Activated CD4-positive, alpha-beta T cell treated with anti-CD3 and anti-CD28 coated beads, Interleukin-2, amount 10 ng/mL, durations not matched to agents 24 days and 14 days (primary cell): Measurements from ENCODE around the gene PPDPF. TPM values are rescaled to one million over a fixed set of nuclear protein-coding genes. Genes with fewer than 3 reads are reported as not detected.
A peak's percentile ranks its signal among the peaks of the same experiment; 100 is the strongest.

ENCODE experiments used
- DNase-seq: peaks from one replicate; pipeline ENCODE4 v3.0.0; 2022
- H3K27ac Mint-ChIP-seq: one replicate; pipeline ENCODE4 v1.8.0; 2022; ENCODE audit warnings: mild to moderate bottlenecking, mixed read lengths
- H3K27me3 Mint-ChIP-seq: one replicate; pipeline ENCODE4 v1.8.0; 2022; ENCODE audit warnings: mixed read lengths
- H3K36me3 Mint-ChIP-seq: one replicate; pipeline ENCODE4 v1.8.0; 2022; ENCODE audit warnings: low read depth, mild to moderate bottlenecking, mixed read lengths
- H3K4me1 Mint-ChIP-seq: one replicate; pipeline ENCODE4 v1.8.0; 2021; ENCODE audit warnings: mixed read lengths
- H3K4me3 Mint-ChIP-seq: one replicate; pipeline ENCODE4 v1.8.0; 2022; ENCODE audit warnings: mild to moderate bottlenecking, moderate library complexity, mixed read lengths
- H3K9me3 Mint-ChIP-seq: one replicate; pipeline ENCODE4 v1.8.0; 2021; ENCODE audit warnings: mixed read lengths
- intact Hi-C: fragments of 100-400 bp; cut with micrococcal nuclease; formaldehyde crosslinking; loops from one replicate; pipeline ENCODE4 v1.15.1; 2023
- total RNA-seq: library from RNA; stranded (reverse); gene quantifications from 2 replicates; pipeline ENCODE4 v1.2.3, GENCODE V29; 2022

The PPDPF gene
- total RNA-seq, 1 donor from 2014 or later, result 130 TPM

- H3K36me3 Mint-ChIP-seq, result peaks cover 2% of the 10 kb centered on the region
- H3K27me3 Mint-ChIP-seq, result no peaks in the 10 kb centered on the region
- intact Hi-C loops, result no loop called here
- no peak overlapping the region for H3K27ac Mint-ChIP-seq
- peaks cover 5% of the 10 kb centered on the region for H3K4me1 Mint-ChIP-seq
- no peak overlapping the region for H3K4me3 Mint-ChIP-seq
- H3K9me3 Mint-ChIP-seq, result no peaks in the 10 kb centered on the region
- no peak for DNase-seq
Observed at GRCh38 chr20:63529180-63529860, 8.8 kb downstream of the PPDPF start.

GRCh38 chr20:63529861-63530787, 9.6 kb downstream of the PPDPF start:
- Mint-ChIP-seq H3K27me3 (no peaks in the 10 kb centered on the region), H3K9me3 (no peaks in the 10 kb centered on the region), H3K4me3 (no peak overlapping the region), H3K4me1 (peaks cover 5% of the 10 kb centered on the region), H3K36me3 (no peaks in the 10 kb centered on the region), H3K27ac (no peak overlapping the region)
- DNase-seq, result no peak
- intact Hi-C loops, result no loop called here

GRCh38 chr20:63530788-63531160, 10.2 kb downstream of the PPDPF start:
- no peaks in the 10 kb centered on the region for H3K9me3 Mint-ChIP-seq
- H3K4me1 Mint-ChIP-seq, result peaks cover 5% of the 10 kb centered on the region
- H3K27me3 Mint-ChIP-seq, result no peaks in the 10 kb centered on the region
- no peak overlapping the region for H3K27ac Mint-ChIP-seq
- H3K4me3 Mint-ChIP-seq, result no peak overlapping the region
- no peak for DNase-seq
- no peaks in the 10 kb centered on the region for H3K36me3 Mint-ChIP-seq
- intact Hi-C loops, result no loop called here

DNA sequence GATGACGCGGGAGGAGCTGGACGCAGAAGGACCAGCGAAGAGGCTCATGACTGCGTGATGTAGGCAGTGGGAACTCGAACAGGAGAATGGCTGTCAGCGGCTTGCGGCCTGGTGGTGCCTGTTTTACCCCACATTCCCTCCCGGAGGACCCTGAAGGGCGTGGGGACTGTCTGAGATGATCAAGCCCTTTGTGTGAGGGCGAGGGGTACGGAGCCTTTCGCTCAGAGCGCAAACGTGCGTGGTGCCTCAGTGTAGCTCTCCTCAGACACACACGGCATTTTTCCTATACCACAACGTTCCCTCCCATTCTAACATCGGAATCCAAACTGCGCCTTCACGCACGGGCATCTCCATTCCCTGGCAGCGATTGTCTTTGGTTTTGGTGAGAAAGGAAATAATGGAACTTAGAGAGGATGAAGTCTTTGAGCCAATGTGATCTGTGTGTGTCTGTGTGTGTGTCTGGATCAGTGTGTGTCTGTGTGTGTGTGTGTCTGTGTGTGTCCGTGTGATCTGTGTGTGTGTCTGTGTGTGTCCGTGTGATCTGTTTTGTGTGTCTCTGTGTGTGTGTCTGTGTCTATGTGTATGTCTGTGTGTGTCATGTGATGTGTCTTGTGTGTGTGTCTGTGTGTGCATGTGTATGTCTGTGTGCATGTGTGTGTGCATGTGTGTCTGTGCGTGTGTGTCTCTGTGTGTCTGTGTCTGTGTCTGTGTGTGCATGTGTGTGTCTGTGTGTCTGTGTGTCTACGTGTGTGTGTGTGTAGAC, 11.3 kb downstream of the PPDPF start:
- Mint-ChIP-seq H3K4me1 (peaks cover 7% of the 10 kb centered on the region), H3K27me3 (no peaks in the 10 kb centered on the region), H3K4me3 (no peak overlapping the region), H3K27ac (no peak overlapping the region), H3K9me3 (no peaks in the 10 kb centered on the region), H3K36me3 (no peaks in the 10 kb centered on the region)
- intact Hi-C loops, result no loop called here
- no peak for DNase-seq

- no peak overlapping the region for H3K4me3 Mint-ChIP-seq
Observed at GRCh38 chr20:63532449-63532971, 11.9 kb downstream of the PPDPF start.

GRCh38 chr20:63533388-63533787, 12.8 kb downstream of the PPDPF start:
- Mint-ChIP-seq H3K9me3 (no peaks in the 10 kb centered on the region), H3K36me3 (no peaks in the 10 kb centered on the region), H3K4me1 (peaks cover 14% of the 10 kb centered on the region), H3K27ac (no peak overlapping the region), H3K4me3 (no peak overlapping the region), H3K27me3 (no peaks in the 10 kb centered on the region)
- intact Hi-C loops, result no loop called here
- no peak for DNase-seq

More at GRCh38 chr20:63532449-63532971, 11.9 kb downstream of the PPDPF start:
- Mint-ChIP-seq H3K36me3 (no peaks in the 10 kb centered on the region), H3K27me3 (no peaks in the 10 kb centered on the region), H3K9me3 (no peaks in the 10 kb centered on the region), H3K27ac (no peak overlapping the region), H3K4me1 (peaks cover 10% of the 10 kb centered on the region)
- no peak for DNase-seq
- intact Hi-C loops, result no loop called here

DNA sequence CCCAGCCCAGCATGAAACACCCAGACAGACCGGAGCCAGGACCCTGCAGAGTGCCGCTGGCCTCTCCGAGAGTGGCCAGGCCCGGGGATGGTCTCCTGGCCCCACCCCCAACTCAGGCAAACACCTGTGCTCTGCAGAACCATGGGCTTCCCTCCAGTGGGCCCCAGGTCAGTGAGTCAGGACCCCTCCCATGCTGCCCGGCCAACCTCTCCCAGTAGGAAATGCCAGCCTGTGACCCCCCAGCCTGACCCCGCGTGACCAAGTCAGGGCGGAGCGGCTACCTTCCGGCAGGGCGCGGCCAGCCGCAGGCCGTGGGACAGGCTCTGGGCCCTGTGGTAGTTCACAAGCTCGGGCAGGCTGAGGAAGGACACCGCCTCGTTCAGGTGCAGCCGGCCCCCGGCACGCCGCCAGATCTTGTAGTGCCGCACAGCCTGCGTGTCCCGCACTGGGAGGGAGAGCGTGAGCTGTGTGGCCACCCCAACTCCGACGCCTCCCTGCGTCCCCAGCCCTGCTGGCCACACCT, 13.4 kb downstream of the PPDPF start:
- Mint-ChIP-seq H3K27ac (no peak overlapping the region), H3K9me3 (no peaks in the 10 kb centered on the region), H3K4me3 (no peak overlapping the region), H3K4me1 (peaks cover 10% of the 10 kb centered on the region), H3K36me3 (no peaks in the 10 kb centered on the region), H3K27me3 (no peaks in the 10 kb centered on the region)
- no peak for DNase-seq
- intact Hi-C loops, result no loop called here

GRCh38 chr20:63534427-63534830, 13.9 kb downstream of the PPDPF start:
- Mint-ChIP-seq H3K9me3 (no peaks in the 10 kb centered on the region), H3K4me3 (no peak overlapping the region), H3K27me3 (no peaks in the 10 kb centered on the region), H3K27ac (no peak overlapping the region), H3K36me3 (no peaks in the 10 kb centered on the region), H3K4me1 (peaks cover 9% of the 10 kb centered on the region)
- intact Hi-C loops, result no loop called here
- DNase-seq, result no peak

GRCh38 chr20:63534831-63535651, 14.5 kb downstream of the PPDPF start:
- Mint-ChIP-seq H3K27me3 (no peaks in the 10 kb centered on the region), H3K27ac (no peak overlapping the region), H3K36me3 (no peaks in the 10 kb centered on the region), H3K4me1 (peaks cover 11% of the 10 kb centered on the region), H3K9me3 (no peaks in the 10 kb centered on the region), H3K4me3 (no peak overlapping the region)
- DNase-seq, result no peak
- intact Hi-C loops, result loop anchor here (5.0 kb wide), 4 partner anchors 92 to 527 kb away; partner anchors contain the start of genes C20orf204, GMEB2, SAMD10 and TCEA2

DNA sequence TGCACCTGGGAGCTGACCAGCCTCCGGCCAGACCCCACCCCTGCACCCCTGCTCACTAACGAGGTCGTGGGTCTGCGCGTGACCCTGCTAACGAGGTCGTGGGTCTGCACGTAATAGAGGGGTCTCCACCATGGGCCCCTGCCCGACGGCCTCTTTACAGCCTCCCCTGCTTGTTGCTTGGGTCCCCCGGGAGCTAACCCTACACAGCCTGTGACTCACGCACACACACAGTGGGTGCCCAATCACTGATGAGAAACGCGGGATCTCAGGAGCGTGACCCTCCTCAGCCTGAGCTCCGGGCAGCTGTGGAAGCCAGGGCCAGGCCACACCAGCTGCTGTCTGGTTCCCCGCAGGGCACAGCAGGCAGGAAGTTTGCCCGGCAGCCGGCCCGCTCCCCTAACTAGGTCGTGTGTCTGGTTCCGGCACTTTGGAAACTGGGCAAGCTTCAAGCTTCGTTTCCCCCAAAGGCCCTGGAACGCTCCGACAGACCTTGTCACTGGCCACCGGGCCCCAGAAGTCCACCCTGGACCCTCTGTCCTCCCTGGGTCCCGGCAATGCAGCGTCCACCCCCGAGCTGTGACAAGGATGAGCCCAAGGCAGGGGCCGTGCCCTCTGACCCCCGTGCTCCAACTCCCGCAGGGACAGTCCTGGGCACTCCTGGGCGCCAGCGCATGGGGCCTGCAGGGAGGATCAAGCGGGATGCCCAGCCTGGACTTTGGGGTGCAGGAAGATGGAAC, 15.8 kb downstream of the PPDPF start:
- Mint-ChIP-seq H3K9me3 (no peaks in the 10 kb centered on the region), H3K27ac (peak overlapping the region; percentile 45), H3K36me3 (no peaks in the 10 kb centered on the region), H3K27me3 (no peaks in the 10 kb centered on the region), H3K4me3 (no peak overlapping the region), H3K4me1 (peaks cover 12% of the 10 kb centered on the region)
- intact Hi-C loops, result loop anchor here (2.0 to 5.0 kb wide), 5 partner anchors 91 to 526 kb away; partner anchors contain the start of genes ARFRP1, C20orf204, GMEB2 and SAMD10
- DNase-seq, result no peak

GRCh38 chr20:63536997-63537524, 16.5 kb downstream of the PPDPF start, which contains the start of gene PTK6:
TSS of gene PTK6 (minus strand) at chr20:63537376. CDS start at chr20:63537314, 62 bp downstream.
- peaks cover 12% of the 10 kb centered on the region for H3K4me1 Mint-ChIP-seq
- peak; percentile 83 for DNase-seq
- no peaks in the 10 kb centered on the region for H3K36me3 Mint-ChIP-seq
- intact Hi-C loops, result loop anchor here (1.0 to 5.0 kb wide), 8 partner anchors 16 to 525 kb away; partner anchors contain the start of genes ARFRP1, C20orf204, GMEB2 and PPDPF
- peak within 1 kb of the TSS; percentile 83 for H3K4me3 Mint-ChIP-seq
- H3K27ac Mint-ChIP-seq, result peak within 1 kb of the TSS; percentile 91
- H3K27me3 Mint-ChIP-seq, result no peaks in the 10 kb centered on the region
- no peaks in the 10 kb centered on the region for H3K9me3 Mint-ChIP-seq
